Activated effector memory CD4-positive, alpha-beta T cell treated with Interleukin-2 at 50 U/mL for 16 hours (primary cell): ENCODE data around the gene TRIM7.
"Not testable (repeated sequence)": the region's sequence is repeated elsewhere in the genome, so short reads cannot be mapped to it uniquely, and the experiment has no call there.

Experiments
- DNase-seq: peaks from one replicate; pipeline ENCODE4 v3.0.0-alpha.2; 2020

The TRIM7 gene

DNA sequence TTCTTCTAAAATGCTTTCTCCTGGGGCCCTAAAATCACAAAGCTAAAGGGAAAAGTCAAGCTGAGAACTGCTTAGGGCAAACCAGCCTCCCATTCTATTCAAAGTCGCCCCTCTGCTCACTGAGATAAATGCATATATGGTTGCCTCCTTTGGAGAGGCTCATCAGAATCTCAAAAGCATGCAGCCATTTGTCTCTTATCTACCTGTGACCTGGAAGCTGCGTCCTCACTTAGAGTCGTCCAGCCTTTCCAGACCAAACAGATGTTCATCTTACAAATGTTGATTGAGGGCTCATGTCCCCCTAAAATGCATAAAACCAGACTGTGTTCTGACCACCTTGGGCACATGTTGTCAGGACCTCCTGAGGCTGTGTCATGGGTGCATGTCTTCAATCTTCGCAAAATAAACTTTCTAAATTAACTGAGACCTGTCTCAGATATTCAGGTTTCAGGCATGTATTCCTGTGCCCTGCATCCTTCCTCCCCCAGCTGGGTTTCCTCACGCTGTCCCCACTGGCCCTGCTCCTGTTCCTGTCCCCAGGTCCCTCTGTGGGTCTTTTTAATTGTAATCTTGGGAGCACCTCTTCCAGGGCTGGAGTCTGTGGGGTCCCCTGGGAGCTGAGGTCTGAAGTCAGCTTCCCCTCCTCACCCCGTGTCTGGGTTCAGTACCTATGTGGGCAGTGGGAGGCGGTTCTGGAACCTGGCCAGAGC lies 57.9 kb downstream of the TRIM7 start, which contains the start of gene OR2V2:
Gene OR2V2, plus strand, starts transcription at position 660 of the 710 bp plus-strand sequence. CDS start 7,357 bp downstream, outside the sequence.
- DNase-seq = not testable (repeated sequence)

DNA sequence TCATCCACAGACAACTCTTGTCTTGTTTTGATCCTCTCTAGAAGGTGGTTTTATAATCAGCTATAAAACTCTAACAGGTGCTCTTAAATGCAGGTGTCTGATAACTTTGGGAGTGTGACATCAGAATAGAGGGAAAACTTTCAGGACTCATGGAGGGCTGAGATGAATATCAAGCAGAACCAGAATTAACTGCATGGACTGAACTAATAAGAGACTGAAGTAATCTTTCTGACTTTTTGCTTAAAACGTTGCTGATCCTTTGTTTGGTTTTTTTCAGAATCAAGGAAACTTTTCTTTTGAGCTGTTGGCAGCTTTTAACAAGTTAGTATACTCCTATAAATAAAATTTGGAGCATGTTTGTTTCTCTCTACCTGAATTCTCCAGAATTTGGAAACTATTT lies 59.9 kb downstream of the TRIM7 start:
- DNase-seq = no peak
